ENCODE measurements around the gene COL12A1.

GRCh38 chr6:75145211-75145610 is 60.6 kb downstream of the COL12A1 start:
- no peak for TF ChIP-seq CTCF (IDR thresholded peaks at IDR 0.05 in 4 of 5, conservative IDR thresholded peaks at IDR 0.05 in 1 of 5)
- no peak for TF ChIP-seq POLR2A (IDR thresholded peaks at IDR 0.05)

All from gastrocnemius medialis (tissue), 4 donors.